ENCODE results near the gene FERMT2. TPM values are rescaled to one million over a fixed set of nuclear protein-coding genes. Genes with fewer than 3 reads are reported as not detected.

FERMT2 gene
- total and polyA plus RNA-seq, 2 donors (not counting 1 experiment from before 2014, with no cell fraction given): 0.05 TPM; not detected in 1

GRCh38 chr14:52835122-52835903 lies 115.5 kb downstream of the FERMT2 start:
- H3K27me3 Mint-ChIP-seq: peaks cover 5% of the 10 kb centered on the region
- intact Hi-C loops (cut with micrococcal nuclease): no loop called here

More at GRCh38 chr14:52835122-52835903, 115.5 kb downstream of the FERMT2 start:
- ATAC-seq (ENCODE audit: low read depth) (no peak), DNase-seq (no peak)
- Histone ChIP-seq H3K36me3 (replicated peaks in 1 of 2; ENCODE audit: control extremely low read depth in 1 of 2, control insufficient read depth in 1 of 2, extremely low read depth in 1 of 2, insufficient read depth in 2 of 2, low read length in 1 of 2) (no peaks in the 10 kb centered on the region), H3K4me2 (replicated peaks; ENCODE audit: low read depth, low read length, poor library complexity, severe bottlenecking) (no peak overlapping the region), H3K27me3 (replicated peaks in 1 of 4; ENCODE audit: control extremely low read depth in 1 of 4, control insufficient read depth in 3 of 4, insufficient read depth in 4 of 4, low read length in 3 of 4) (no peaks in the 10 kb centered on the region), H4K20me1 (ENCODE audit: control insufficient read depth, insufficient read depth, low read length, poor library complexity, severe bottlenecking) (no peaks in the 10 kb centered on the region), H3K9me3 (ENCODE audit: control extremely low read depth in 1 of 3, control insufficient read depth in 2 of 3, insufficient read depth in 1 of 3, low read length in 2 of 3) (no peaks in the 10 kb centered on the region), H2AFZ (ENCODE audit: insufficient read depth, low read depth, low read length, poor library complexity, severe bottlenecking) (no peak overlapping the region), H3K4me3 (ENCODE audit: control extremely low read depth in 1 of 5, extremely low read depth in 1 of 5, insufficient read depth in 1 of 5, low read depth in 2 of 5, low read length in 4 of 5) (no peak overlapping the region), H3K79me2 (ENCODE audit: control insufficient read depth, insufficient read depth, low read length) (no peaks in the 10 kb centered on the region), H3K4me1 (ENCODE audit: control insufficient read depth in 2 of 2, insufficient read depth in 2 of 2, low read length in 2 of 2) (no peaks in the 10 kb centered on the region), H3K27ac (ENCODE audit: low read length in 2 of 2) (no peak overlapping the region), H3K9ac (ENCODE audit: low read length) (no peak overlapping the region)
- Mint-ChIP-seq H3K9me3 (ENCODE audit: insufficient read depth) (no peaks in the 10 kb centered on the region), H3K27ac (no peak overlapping the region), H3K4me3 (no peak overlapping the region), H3K4me1 (peaks cover 3% of the 10 kb centered on the region)
- WGBS (ENCODE audit: insufficient coverage): 97% methylated on average over 9 of the region's 12 CpGs
- POLR2A ChIA-PET: no interaction called here
- CTCF ChIA-PET: interaction anchor here (1.6 to 1.9 kb wide), 2 partner anchors 10 to 12 kb away, joined by 5 read pairs; no protein-coding TSS in a partner anchor
- TF ChIP-seq CTCF (IDR thresholded peaks at IDR 0.05): no peak
- no peak for TF ChIP-seq EZH2 (IDR thresholded peaks at IDR 0.05; ENCODE audit: borderline replicate concordance, insufficient read depth, low read depth, low read length, poor library complexity, severe bottlenecking)

All from B cell (primary cell).